GM18511 (cell line): ENCODE data around the gene MARCHF10.

Experiments used
- ATAC-seq: cut with Tn5 transposase; IDR thresholded peaks from one replicate; pipeline ENCODE4 v1.9.1; 2021; ENCODE audit warnings: mild to moderate bottlenecking, moderate library complexity; ENCODE audit not compliant: unreplicated experiment

Gene MARCHF10

DNA sequence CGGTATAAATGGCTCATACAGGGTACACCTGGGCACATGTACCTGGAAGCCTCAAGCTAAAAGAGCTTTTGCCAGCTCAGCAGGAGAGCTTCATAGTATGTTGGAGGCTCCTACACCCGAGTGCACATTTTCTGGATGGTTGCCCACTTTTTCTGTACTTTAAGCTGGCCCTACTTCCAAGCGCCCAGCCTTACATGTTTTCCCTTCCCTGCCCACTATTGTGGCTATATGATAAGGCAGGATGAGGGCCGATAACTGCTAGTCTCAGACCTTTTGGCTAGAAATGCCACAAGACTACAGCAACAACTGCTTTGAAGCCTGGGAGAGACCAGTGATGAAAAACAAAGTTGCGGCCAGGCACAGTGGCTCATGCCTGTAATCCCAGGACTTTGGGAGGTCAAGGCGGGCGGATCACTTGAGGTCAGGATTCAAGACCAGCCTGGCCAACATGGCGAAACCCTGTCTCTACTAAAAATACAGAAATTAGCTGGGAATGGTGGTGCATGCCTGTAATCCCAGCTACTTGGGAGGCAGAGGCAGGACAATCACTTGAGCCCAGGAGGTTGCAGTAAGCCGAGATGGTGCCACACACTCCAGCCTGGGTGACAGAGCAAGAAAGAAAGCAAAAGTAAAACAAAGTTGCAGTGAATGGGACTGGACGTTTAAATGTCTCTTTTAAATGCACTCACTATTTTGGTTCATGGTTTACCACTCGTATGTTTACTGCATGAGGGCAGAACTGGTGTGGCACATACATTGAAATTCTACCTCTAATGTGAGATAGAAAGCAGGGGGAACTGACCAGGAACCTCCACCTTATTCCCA is 14.2 kb upstream of the MARCHF10 start:
- ATAC-seq: no peak

DNA sequence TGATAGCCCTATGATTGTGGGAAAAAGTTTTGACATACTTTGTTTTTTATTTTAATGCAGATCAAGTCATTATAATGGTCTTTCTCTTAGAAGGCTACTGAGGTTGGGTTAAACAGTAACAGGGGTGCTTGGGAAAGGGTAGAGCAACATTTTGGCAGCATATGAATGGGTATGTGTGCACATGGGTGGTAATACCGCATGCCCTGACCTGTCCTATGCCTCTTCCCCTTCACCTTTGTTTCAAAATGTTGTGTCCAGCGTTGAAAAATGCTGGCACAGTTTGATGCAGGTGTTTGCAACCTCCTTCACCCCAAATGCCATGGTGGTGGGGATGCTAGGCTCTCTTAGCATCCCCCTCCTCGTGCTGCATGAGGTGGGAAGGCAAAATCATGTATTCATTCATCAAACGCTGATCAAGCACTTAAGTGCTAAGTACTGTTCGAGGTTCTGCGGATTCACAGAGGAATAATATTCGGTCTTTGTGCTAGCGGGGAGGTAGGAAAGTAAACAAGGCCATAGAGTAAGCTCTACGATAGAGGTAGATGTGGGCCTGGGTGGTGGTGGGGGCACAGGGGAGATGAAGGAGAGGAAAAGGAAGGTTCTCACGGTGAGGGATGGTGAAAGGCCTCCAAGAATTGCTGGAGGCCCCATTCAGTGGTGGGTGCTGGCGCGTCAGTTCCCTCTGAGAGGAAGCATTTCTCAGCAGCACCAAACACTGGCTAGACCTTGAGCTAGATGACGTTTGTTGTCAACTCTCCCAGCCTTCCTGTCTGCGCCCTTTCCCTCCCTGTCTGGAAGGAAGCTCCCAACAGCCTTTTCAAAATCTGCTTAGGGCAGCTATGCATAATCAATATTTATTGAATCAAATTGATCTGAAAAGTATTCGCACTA is 13.3 kb upstream of the MARCHF10 start:
- no peak for ATAC-seq

DNA sequence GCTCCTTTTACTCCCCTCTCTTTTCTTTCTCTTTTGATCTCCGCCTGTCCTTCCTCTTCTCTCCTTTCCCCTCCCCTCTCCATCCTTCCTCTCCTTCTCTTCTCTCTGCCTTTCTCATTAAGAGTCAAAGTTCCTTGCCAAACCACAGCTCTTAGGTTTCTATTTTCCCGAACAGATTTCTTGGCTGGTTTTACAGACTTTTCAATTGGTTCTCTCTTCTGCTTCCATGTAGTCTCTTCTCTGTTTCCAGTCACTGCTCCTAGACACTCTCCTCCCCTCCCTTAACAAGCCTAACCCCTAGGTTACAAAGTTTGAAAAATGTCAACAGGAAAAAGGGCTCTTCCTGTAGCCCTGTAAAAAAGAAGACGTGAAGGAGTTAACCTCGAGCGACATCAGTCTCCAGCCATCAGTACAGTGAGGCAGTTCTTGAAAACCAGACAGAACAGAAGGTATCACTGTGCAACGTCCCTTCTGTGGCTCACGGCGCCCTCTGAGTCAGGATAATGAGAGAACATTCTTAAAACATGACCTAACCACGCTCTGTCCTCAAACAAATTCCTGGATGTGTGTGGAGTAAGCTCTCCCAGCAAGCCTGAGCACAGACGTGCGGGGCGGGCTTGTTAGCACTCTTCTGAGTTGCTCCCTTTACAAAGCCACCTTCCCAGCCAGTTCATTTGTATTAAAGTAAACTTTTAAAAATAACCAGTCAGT is 11.6 kb upstream of the MARCHF10 start:
- ATAC-seq: no peak

DNA sequence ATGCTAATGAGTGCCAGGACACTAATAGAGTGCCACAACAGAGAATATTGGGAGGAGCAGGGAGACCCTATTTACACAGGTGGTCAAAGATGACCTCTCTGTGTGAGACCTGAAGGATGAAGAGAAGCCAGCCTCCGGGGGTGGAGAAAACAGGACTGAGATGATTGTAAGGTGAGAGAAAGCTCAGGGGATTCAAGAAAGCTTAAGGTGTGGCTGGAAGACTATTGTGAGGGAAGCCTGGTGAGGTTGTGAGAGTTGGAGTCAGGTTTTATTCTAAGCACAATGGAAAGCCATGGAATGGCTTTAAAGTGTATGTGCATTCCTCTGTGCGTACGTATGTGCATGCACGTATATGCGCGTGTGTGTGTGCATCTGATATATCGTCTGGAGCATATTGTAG is 10.4 kb upstream of the MARCHF10 start:
- ATAC-seq: no peak

DNA sequence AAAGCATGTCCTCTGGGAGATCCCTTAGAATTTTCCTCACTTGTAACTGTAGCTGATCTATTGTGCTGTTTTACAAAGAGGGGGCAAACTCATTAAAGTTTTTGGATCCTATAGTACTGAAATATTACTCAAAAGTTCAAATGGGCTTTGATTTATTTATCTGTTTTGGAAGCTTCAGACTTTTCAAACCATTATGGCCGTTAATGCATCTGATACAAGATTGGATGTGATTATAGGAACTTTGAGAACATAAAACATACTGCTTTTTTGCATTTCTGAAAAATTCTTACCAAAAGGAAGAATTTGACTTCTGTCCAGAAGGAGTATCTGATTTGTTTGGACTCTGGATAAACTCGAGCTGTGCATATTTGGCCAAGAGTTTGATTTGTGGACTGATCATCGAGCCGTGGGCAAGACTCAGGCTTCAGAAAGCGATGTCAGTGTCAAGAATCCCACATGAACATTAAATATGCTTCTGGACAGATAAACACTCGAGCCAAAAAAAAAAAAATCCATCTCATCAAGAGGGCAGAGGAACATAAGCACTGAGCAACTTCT is 8.2 kb upstream of the MARCHF10 start:
- no peak for ATAC-seq

DNA sequence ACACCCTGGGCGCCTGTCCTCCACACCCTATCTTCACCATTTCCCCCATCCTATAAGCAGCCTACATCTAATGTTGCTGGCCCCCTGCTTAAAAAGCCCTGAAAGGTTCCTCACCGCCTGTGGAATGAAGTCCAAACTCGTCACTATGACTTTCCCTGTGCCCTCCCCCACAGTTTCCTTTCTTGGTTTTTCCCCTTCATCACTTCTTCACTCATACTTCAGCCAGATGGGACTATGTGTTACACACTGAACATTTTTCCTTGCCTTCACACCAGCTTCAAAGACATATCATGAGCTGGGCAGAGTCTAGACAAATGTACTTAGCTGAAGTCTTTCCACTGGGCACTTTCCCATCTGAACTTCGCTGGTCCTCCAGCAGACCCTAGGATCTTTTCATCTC is 1.5 kb upstream of the MARCHF10 start:
- no peak for ATAC-seq

DNA sequence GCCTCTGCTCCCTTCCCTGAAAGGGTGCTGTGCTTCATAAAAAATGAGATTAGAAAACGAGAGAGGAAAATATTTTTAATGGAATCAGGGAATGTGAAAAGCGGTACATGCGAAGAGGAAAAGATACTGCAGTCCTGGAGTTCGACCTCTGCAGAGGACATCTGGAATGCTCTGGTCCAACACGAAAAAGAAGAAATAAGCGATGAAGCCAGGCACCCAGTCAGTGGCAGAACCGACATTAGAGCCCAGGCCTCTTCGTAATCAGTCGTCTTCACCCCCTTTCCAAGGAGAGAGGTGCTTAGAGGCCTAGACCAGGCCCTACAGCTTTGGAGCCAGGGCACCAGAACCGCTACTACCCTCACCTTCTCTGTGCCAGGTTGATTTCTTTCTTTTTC is 459 bp upstream of the MARCHF10 start:
- ATAC-seq: no peak

DNA sequence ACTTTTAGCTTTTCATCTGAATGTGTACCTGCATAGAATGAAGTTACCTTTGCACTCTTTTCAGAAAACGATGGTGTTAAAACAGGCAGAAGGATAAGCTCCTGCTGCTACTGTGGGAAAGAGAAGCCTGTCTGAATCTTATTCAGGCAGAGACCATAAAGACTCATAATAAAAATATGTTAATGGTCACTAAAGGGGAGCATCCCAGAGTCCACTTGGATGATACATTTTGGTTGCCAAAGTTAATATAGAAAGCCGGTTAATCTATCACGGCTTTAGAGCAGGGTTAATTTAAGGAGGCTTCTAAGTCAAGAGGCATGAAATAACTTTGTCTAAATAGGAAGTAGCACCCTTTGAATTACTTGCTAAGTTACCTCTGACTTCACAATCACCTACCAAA is 2.9 kb downstream of the MARCHF10 start:
- ATAC-seq: no peak

DNA sequence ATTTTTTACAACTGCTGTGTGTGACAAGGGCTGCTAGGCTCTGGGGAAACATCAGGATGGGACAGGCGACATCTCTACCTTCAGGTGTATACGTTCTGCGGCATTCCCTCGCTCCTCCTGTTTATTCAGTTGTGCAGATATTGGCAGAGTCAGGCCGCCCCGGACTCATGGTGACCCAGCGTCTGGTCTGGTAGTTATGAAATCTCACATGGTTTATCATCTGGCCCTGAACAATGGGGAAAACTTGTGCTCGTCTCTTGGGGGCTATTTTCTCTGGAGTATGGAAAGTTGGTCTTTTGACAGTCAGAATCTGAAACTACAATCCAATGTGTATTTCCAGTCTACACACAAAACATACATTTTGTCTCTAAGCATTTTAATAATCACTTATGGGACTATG is 3.3 kb downstream of the MARCHF10 start:
- no peak for ATAC-seq

DNA sequence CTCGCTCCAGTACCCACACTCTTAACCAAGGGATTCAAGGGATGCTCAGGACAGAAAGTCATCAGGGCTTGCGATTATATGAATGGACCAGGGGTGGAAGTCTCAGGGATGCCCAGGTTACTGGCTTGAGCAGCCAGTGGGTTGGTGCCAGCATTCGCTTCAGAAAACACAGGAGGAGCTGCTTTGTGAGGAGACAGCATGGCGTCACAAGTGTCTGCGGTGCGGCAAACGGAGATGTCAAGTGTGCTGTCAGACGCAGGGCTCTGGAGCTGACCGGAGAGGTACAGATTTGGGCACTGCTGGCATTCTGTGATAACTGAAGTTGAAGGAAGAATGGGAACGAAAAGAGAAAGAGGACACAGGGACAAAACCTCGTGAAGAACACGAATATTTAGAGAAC is 4.1 kb downstream of the MARCHF10 start:
- no peak for ATAC-seq

DNA sequence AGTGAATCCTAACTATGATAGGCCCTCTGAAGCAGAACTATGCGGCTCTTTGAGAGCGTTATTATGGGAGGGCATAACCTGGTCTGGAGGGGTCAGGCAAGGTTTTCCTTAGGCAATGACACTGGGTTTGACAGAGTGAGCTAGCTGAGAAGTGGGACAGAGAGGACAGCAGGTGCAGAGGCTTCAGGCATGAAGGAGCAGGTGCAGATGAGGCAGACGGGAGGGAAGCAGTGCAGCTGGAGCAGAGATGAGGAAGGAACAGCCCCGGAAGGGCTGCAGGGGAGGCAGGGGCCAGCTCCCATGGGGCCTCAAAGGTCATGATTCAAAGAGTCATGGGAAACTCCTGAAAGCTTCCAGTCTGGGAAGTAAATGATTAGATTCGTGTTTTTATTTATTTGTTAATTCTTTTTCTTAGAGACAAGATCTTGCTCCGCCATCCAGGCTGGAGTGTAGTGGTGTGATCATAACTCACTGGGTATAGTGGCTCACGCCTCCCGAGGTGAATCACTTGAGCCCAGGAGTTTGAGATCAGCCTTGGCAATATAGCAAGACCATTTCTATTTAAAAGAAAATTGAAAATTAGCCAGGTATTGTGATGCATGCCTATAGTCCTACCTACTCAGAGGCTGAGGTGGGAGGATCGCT is 5.4 kb downstream of the MARCHF10 start:
- no peak for ATAC-seq

DNA sequence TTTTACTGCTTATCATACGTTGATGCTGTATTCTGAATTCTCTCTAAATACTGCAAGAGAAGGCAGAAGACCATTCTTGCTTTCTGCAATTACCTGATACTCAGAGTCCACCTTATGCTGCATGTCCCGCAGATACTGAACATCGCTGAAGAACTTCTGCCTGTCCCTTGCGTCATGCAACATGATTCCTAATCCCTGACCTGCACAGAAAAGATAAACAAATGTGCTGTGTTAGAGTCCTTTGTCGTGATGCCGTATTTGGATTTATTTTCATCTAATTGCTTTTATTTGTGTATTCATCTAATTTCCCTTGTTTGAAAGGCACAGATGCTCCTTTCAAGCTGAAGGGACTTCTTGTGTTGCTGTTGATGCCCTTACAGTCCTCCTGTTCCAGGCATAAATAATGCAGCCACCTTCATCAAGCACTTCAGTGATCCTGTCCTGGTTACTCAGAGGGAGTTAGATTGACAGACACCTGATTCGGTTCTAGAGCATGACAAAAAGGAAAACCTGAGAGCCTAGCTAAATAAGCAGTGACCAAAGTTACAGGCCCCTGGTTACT is 6.5 kb downstream of the MARCHF10 start:
- ATAC-seq: no peak

DNA sequence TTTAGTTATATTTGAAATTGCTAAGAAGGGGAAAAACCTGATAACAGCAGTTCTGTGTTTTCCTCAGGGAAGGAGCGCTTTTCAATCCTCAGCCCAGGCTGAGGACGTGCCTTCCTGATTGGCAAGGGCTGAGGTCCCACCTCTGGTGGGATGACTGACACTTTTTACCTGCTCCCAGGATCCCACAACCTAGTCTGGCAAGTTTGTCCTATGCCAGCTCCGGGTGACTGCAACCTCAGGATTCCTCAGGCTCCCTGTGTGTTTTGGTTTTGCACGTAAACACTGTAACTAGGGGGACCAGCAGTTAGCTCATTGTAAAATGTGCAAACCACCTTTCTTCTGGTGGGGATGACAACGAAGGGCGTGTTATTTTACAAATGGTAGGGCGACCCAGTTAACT is 7.5 kb downstream of the MARCHF10 start:
- ATAC-seq: no peak

DNA sequence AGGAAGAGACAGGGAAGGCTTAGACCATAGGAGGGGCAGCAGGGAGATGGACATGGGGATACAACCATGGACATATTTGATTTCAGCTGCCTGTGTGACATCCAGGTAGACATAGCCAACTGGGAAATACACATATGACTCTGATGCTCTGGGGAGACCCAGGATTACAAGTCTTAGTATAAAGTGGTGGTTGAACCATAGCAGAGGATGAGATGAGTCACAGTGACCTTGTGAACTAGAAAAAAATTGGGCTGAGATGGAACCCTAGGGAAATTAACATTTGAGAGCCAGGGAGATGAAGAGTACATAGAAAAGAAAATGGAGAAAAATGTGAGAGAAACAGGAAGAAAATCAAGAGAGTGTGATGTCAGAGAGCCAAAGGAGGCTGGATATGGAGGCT is 10.2 kb downstream of the MARCHF10 start:
- no peak for ATAC-seq

DNA sequence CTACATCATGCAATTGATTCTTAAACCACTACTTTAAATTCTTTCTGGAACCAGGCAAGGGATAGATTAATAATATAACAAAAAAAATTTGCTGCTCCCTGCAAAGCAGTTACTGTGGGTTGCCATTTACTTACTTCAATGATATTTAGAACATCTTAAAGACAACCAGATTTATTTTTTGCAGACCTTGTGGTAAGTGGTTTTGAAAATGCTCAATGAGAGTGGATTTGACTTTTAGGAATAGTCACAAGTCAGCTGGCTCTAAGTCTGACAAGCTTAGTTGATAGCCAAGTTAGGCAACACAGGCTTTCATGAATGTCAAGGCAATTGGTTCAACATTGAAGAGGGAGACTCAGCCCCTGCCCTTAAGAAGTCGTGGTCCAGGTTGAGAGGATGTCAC is 11.8 kb downstream of the MARCHF10 start:
- no peak for ATAC-seq

DNA sequence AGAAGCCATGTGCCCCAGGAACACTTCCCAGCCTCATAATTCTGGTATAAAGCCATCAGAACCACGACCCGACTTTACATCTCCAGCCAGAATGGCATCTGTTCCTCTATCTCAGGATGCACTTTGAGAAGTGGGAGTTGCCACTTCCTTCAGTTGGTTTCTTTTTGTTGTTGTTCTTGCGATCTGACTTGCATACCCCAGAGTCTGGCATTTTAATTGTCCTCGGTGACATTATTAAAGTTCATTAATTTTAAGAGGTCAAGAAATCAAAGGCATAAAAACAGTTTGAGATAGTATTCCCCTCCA is 13.5 kb downstream of the MARCHF10 start:
- no peak for ATAC-seq

DNA sequence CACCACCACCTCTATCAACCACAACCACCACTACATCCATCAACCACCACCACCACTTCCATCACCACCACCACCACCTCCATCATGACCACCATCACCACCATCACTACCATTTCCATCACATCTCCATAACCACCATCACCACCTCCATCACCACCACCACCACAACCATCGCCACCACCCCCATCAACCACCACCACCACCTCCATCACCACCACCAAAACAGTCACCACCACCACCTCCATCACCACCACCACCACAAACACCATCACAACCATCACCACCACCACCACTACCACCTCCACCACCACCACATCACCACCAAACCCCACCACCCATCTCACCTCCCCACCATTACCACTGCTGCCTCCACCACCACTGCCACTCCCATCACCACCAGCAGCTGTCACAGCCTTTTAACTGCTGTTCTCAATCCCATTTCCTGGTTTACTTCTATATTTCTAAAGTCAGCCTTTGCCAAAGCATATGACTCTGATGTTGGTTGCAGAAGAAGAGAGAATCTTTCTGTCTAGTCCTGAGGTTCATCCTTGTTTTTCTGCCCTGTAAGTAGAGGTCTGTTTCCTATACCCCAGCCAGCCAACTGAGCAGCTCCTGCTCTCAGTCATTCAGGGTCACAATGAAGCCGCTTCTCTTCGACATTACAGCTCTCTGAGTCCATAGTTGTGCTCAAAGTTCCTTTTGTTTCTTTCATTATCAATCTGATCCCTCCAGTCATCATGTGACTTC is 14.0 kb downstream of the MARCHF10 start:
- ATAC-seq: no peak

DNA sequence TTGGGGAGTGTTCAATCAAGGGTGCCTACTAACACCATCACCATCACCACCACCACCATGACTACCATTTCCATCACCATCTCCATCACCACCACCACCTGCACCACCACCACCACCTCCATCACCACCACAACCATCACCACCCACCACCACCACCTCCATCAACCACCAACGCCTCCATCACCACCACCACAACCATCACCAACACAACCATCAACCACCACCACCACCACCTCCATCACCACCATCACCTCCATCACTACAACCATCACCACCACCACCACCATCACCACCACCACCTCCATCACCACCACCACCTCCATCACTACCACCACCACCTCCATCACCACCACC is 15.7 kb downstream of the MARCHF10 start:
- no peak for ATAC-seq

DNA sequence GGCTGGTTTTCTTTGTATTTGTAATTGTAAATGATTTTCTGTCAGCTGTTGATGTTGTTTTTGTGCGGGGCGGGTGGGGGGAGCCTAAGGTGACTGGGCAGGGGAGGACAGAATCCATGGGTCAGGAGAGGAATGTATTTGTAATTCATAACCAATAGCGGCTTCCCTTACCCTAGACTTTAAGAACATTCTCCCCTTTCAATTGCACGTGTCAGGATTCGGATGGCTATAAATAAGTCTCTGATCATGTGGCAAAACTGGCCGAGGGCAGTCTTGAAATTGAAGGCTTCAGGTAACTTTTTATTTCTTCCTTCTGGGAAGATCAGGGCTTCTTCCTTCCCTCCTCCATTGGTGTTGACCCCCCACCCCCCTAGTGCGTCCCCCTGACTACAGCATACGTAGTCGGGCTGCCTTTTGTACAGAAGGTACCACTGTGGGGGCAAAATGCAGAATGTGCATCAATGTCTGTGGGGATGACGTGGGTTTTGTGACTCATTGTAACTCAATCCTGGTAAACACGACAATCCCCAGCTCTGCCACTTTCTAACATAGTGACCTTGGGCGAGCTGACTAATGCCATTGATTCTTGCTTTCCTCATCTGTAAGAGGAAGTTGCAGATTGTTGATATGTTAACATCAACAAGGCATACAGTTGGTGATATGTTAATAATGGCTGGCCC is 16.2 kb downstream of the MARCHF10 start:
- ATAC-seq: no peak
